SK-N-MC (cell line): ENCODE measurements around the gene GDPD4.

Source experiments
- EZH2 ChIP-seq: fragments of 200-600 bp; sonication (generic); IDR thresholded peaks from one replicate; pipeline ENCODE4 v1.6.1; 2017; ENCODE audit warnings: antibody characterized with exemption
- POLR2AphosphoS5 ChIP-seq: IDR thresholded peaks from 2 replicates; pipeline ENCODE4 v1.6.1; 2012; ENCODE audit warnings: mild to moderate bottlenecking, low read depth, low read length, borderline replicate concordance

- TF ChIP-seq POLR2AphosphoS5: no peak
- TF ChIP-seq EZH2: no peak
These were observed 41.8 kb downstream of the GDPD4 start for GRCh38 chr11:77259641-77260040.
